K562 (cell line): ENCODE data around the gene KIF9. TPM values are rescaled to one million over a fixed set of nuclear protein-coding genes. Genes with fewer than 3 reads are reported as not detected.

Source experiments
- ATAC-seq: fragments of 200-7000 bp; cut with Tn5 transposase; 3 replicates; pipeline ENCODE4 v1.9.1; 2020; ENCODE audit warnings: moderate library complexity
- BruUV-seq: library from RNA; stranded (reverse); fragments of 400-500 nt; replicated peaks from 2 replicates; lab custom pipeline; 2021; lab: Mats Ljungman, UMichigan
- CTCF ChIA-PET: fragments of 300-600 bp; formaldehyde crosslinking; extraction: SDS; loops from one replicate; lab custom pipeline; 2021; ENCODE audit warnings: low intra/inter-chr PET ratio; lab: Yijun Ruan, JAX
- POLR2A ChIA-PET: fragments of 300-600, 350-650 bp; sonication (Branson Sonifier 250); formaldehyde crosslinking; extraction: SDS; loops from one replicate; lab custom pipeline; 2021; ENCODE audit warnings: antibody characterized with exemption, inconsistent platforms; lab: Yijun Ruan, JAX
- DNase-seq, 4 experiments: peaks; one replicate each; pipeline versions ENCODE4 v3.0.0 to v3.0.0-alpha.2; 2011 to 2018; ENCODE audit warnings: low spot score in 3 of 4, mixed read lengths in 3 of 4; ENCODE audit errors: extremely low read depth in 1 of 4
- FAIRE-seq: peaks from 2 replicates; lab custom pipeline; 2011; peaks lifted over from hg19 to GRCh38; lab: Jason Lieb, UNC
- H2AFZ ChIP-seq: 2 replicates; pipeline ENCODE4 v1.6.0; 2011; ENCODE audit warnings: low read depth, low read length, control low read depth, inconsistent platforms
- H3K27ac ChIP-seq: fragments of 200-600 bp; 3 replicates; pipeline ENCODE4 v1.8.0; 2011; ENCODE audit warnings: low read depth, mild to moderate bottlenecking, control low read depth, inconsistent platforms, low read length, moderate library complexity, mixed read lengths; ENCODE audit errors: extremely low read depth
- H3K27me3 ChIP-seq, 2 experiments: fragments of 300-600 bp in 1 of 2; 2 replicates in 1 of 2; 3 replicates in 1 of 2; pipeline versions ENCODE4 v1.6.0 to v1.8.0; 2011; ENCODE audit warnings: inconsistent platforms in 2 of 2, low read length in 2 of 2, mild to moderate bottlenecking in 1 of 2, mixed read lengths in 1 of 2, moderate library complexity in 1 of 2; ENCODE audit not compliant: control insufficient read depth in 2 of 2, insufficient read depth in 2 of 2
- H3K36me3 ChIP-seq: fragments of 300-600 bp; 3 replicates; pipeline ENCODE4 v1.8.0; 2011; ENCODE audit warnings: mild to moderate bottlenecking, low read length, inconsistent platforms; ENCODE audit not compliant: control insufficient read depth, insufficient read depth
- H3K4me1 ChIP-seq, 2 experiments: fragments of 200-600 bp in 1 of 2; replicated peaks in 1 of 2; 2 replicates in 1 of 2; 3 replicates in 1 of 2; pipeline versions ENCODE4 v1.5.1 to v1.8.0; 2011; ENCODE audit warnings: inconsistent platforms in 2 of 2, low read length in 2 of 2, mild to moderate bottlenecking in 1 of 2, mixed read lengths in 1 of 2, moderate library complexity in 1 of 2; ENCODE audit not compliant: control insufficient read depth in 2 of 2, insufficient read depth in 2 of 2
- H3K4me2 ChIP-seq: 2 replicates; pipeline ENCODE4 v1.6.1; 2011; ENCODE audit warnings: low read length, control low read depth, inconsistent platforms, mixed read lengths; ENCODE audit not compliant: insufficient read depth
- H3K4me3 ChIP-seq: fragments of 200-600 bp; sonication (generic), shearing (Covaris generic); 2 replicates; pipeline ENCODE4 v1.5.1; 2016; ENCODE audit warnings: control low read depth, inconsistent platforms
- H3K79me2 ChIP-seq: fragments of 200-600 bp; 3 replicates; pipeline ENCODE4 v1.8.0; 2011; ENCODE audit warnings: low read length, inconsistent platforms; ENCODE audit not compliant: control insufficient read depth, insufficient read depth
- H3K9ac ChIP-seq, 2 experiments: 2 replicates each; pipeline versions ENCODE4 v1.6.0 to v1.6.1; 2011; ENCODE audit warnings: low read depth in 2 of 2, low read length in 2 of 2, control low read depth in 1 of 2, inconsistent platforms in 1 of 2, mild to moderate bottlenecking in 1 of 2, mixed read lengths in 1 of 2; ENCODE audit not compliant: insufficient read depth in 1 of 2
- H3K9me1 ChIP-seq: one replicate; pipeline ENCODE4 v1.6.0; 2011; ENCODE audit warnings: inconsistent platforms, mild to moderate bottlenecking, low read length, moderate library complexity; ENCODE audit not compliant: control insufficient read depth, insufficient read depth
- H3K9me3 ChIP-seq: replicated peaks from 2 replicates; pipeline ENCODE4 v1.5.1; 2011; ENCODE audit warnings: low read depth, low read length, inconsistent platforms; ENCODE audit not compliant: control insufficient read depth, insufficient read depth
- H4K20me1 ChIP-seq: replicated peaks from 2 replicates; pipeline ENCODE4 v1.6.1; 2011; ENCODE audit warnings: low read length, inconsistent platforms, mixed read lengths; ENCODE audit not compliant: control insufficient read depth, insufficient read depth
- FOSL1 ChIP-seq: fragments of 200-800 bp; sonication (Bioruptor generic); conservative IDR thresholded peaks from 2 replicates; pipeline ENCODE4 v1.6.1; 2016; ENCODE audit warnings: missing genetic modification characterization, missing compliant biosample characterization
- GABPB1 ChIP-seq: sonication (generic); formaldehyde crosslinking; IDR thresholded peaks from 2 replicates; pipeline ENCODE4 v1.8.0; 2022; ENCODE audit warnings: mild to moderate bottlenecking, missing genetic modification reagents
- GTF2E2 ChIP-seq: fragments of 200-800 bp; sonication (Bioruptor generic); IDR thresholded peaks from 2 replicates; pipeline ENCODE4 v1.6.1; 2016; ENCODE audit warnings: missing genetic modification characterization, missing compliant biosample characterization
- HDAC6 ChIP-seq: IDR thresholded peaks from 2 replicates; pipeline ENCODE4 v1.6.1; 2012; ENCODE audit warnings: low read depth, mild to moderate bottlenecking, control low read depth, inconsistent platforms, low read length, moderate library complexity
- HNRNPH1 ChIP-seq: fragments of 200-400 bp; formaldehyde crosslinking; optimal IDR thresholded peaks from 2 replicates; pipeline ENCODE3; 2017; ENCODE audit warnings: low read depth, mild to moderate bottlenecking, low read length, moderate library complexity
- JUNB ChIP-seq: fragments of 450-650 bp; formaldehyde crosslinking; conservative IDR thresholded peaks from 2 replicates; pipeline ENCODE4 v1.4.0; 2020; ENCODE audit warnings: mild to moderate bottlenecking
- KDM2B ChIP-seq: fragments of 250-450 bp; sonication (Bioruptor Pico); IDR thresholded peaks from 2 replicates; pipeline ENCODE4 v1.8.0; 2021; ENCODE audit warnings: mild to moderate bottlenecking, moderate library complexity
- KLF16 ChIP-seq: IDR thresholded peaks from 2 replicates; pipeline ENCODE4 v1.6.1; 2016; ENCODE audit warnings: antibody characterized with exemption
- MAZ ChIP-seq, 2 experiments: fragments of 450-650 bp in 1 of 2; sonication (generic) in 1 of 2; formaldehyde crosslinking; IDR thresholded peaks in 1 of 2; conservative IDR thresholded peaks in 1 of 2; 2 replicates each; pipeline versions ENCODE4 v1.4.0 to v1.5.0; 2020; ENCODE audit warnings: mild to moderate bottlenecking in 1 of 2, missing genetic modification reagents in 1 of 2
- NEUROD1 ChIP-seq: fragments of 150-350 bp; IDR thresholded peaks from 2 replicates; pipeline ENCODE4 v1.6.1; 2014; ENCODE audit warnings: borderline replicate concordance, low read length, low read depth; ENCODE audit not compliant: partially characterized antibody
- NFATC3 ChIP-seq: fragments of 450-650 bp; IDR thresholded peaks from 2 replicates; pipeline ENCODE4 v1.6.1; 2017; ENCODE audit warnings: mild to moderate bottlenecking
- PHF20 ChIP-seq: fragments of 450-650 bp; IDR thresholded peaks from 2 replicates; pipeline ENCODE4 v1.6.1; 2018; ENCODE audit not compliant: partially characterized antibody
- POLR2AphosphoS5 ChIP-seq: IDR thresholded peaks from 2 replicates; pipeline ENCODE4 v1.6.1; 2011; ENCODE audit warnings: mild to moderate bottlenecking, low read depth, low read length, moderate library complexity; ENCODE audit not compliant: control insufficient read depth, insufficient read depth
- PRPF4 ChIP-seq: fragments of 200-400 bp; formaldehyde crosslinking; IDR thresholded peaks from one replicate; pipeline ENCODE4 v1.6.1; 2017; ENCODE audit warnings: low read length, low read depth, mild to moderate bottlenecking; ENCODE audit not compliant: insufficient read depth, poor library complexity, severe bottlenecking
- RBBP5 ChIP-seq: fragments of 200-600 bp; sonication (generic); IDR thresholded peaks from 2 replicates; pipeline ENCODE4 v1.6.1; 2012; ENCODE audit warnings: borderline replicate concordance, mild to moderate bottlenecking, low read length, control low read depth, inconsistent platforms; ENCODE audit not compliant: insufficient read depth, poor library complexity, severe bottlenecking
- RFX5 ChIP-seq: IDR thresholded peaks from 2 replicates; pipeline ENCODE4 v1.6.1; 2011; ENCODE audit warnings: low read depth, mild to moderate bottlenecking, improper control_type of control experiment, low read length
- TAF15 ChIP-seq: fragments of 200-400 bp; formaldehyde crosslinking; IDR thresholded peaks from 2 replicates; pipeline ENCODE4 v1.6.1; 2017; ENCODE audit warnings: mild to moderate bottlenecking, low read depth, low read length, moderate library complexity
- TAF9B ChIP-seq: fragments of 450-650 bp; IDR thresholded peaks from 2 replicates; pipeline ENCODE4 v1.6.1; 2018; ENCODE audit warnings: mild to moderate bottlenecking; ENCODE audit not compliant: partially characterized antibody
- TAL1 ChIP-seq: fragments of 450-650 bp; IDR thresholded peaks from 2 replicates; pipeline ENCODE4 v1.6.1; 2016; ENCODE audit warnings: mild to moderate bottlenecking
- U2AF2 ChIP-seq: fragments of 200-400 bp; formaldehyde crosslinking; optimal IDR thresholded peaks from 2 replicates; pipeline ENCODE3; 2017; ENCODE audit warnings: low read depth, mild to moderate bottlenecking, low read length
- ZBTB1 ChIP-seq: sonication (generic); formaldehyde crosslinking; IDR thresholded peaks from 2 replicates; pipeline ENCODE4 v1.8.1; 2023; ENCODE audit warnings: missing genetic modification reagents, low read depth, mild to moderate bottlenecking, borderline replicate concordance
- ZNF121 ChIP-seq: sonication (generic); formaldehyde crosslinking; conservative IDR thresholded peaks from 2 replicates; pipeline ENCODE4 v1.8.0; 2022; ENCODE audit warnings: missing genetic modification reagents
- ZNF282 ChIP-seq: sonication (generic); formaldehyde crosslinking; IDR thresholded peaks from 2 replicates; pipeline ENCODE4 v1.8.1; 2023; ENCODE audit warnings: missing genetic modification reagents
- WGBS: fragments of 100-300 bp; shearing (Covaris generic); methylation state at CpG from one replicate; pipeline ENCODE4 v1.1.6; 2016; ENCODE audit warnings: low coverage, mixed read lengths; ENCODE audit not compliant: insufficient coverage; ENCODE audit errors: missing lambda C conversion rate; 5-methylcytosine and 5-hydroxymethylcytosine counted together
- in situ Hi-C: fragments of 300-500 bp; cut with MboI; formaldehyde crosslinking; loops from 4 replicates; pipeline ENCODE4 v1.15.0; 2018; ENCODE audit warnings: inconsistent platforms, mixed read lengths
- intact Hi-C: fragments of 100-400 bp; cut with micrococcal nuclease; formaldehyde crosslinking; loops from 2 replicates; pipeline ENCODE4 v1.14.2; 2022
- polyA plus RNA-seq, 8 experiments: library from polyadenylated mRNA; depleted of rRNA in 4 of 8; stranded (reverse) in 5 of 8; unstranded in 3 of 8; fragments of >200 nt; fragmentation: Nextera tagmentation in 2 of 8; fragmentation: Illumina TruSeq in 1 of 8; extraction: Ambion mirVana in 2 of 8; extraction: Trizol in 1 of 8; gene quantifications; 2 replicates each; pipeline versions ENCODE4 v1.2.1 to v1.2.3, GENCODE V29; 2011 to 2014; ENCODE audit warnings: inconsistent platforms in 1 of 8, missing spikeins in 1 of 8
- total RNA-seq, 7 experiments: library from RNA; depleted of rRNA in 6 of 7; stranded (reverse); fragments of >200 nt in 6 of 7; fragmentation: Illumina TruSeq in 2 of 7; extraction: Trizol in 2 of 7; gene quantifications; 2 replicates each; pipeline versions ENCODE4 v1.2.1 to v1.2.3, GENCODE V29; 2011 to 2021; ENCODE audit warnings: low replicate concordance in 1 of 7
- TF ChIP-seq, protein P1 (sequence below): fragments of 250-450 bp; sonication (Bioruptor Pico); IDR thresholded peaks from 2 replicates; pipeline ENCODE4 v1.4.0; 2020

KIF9 gene
- total and polyA plus RNA-seq, 9 of the 15 experiments (the other 6 are each of a cell fraction or from before 2014, with no cell fraction given), result 16.9 to 56.9 (median 25.0) TPM

DNA sequence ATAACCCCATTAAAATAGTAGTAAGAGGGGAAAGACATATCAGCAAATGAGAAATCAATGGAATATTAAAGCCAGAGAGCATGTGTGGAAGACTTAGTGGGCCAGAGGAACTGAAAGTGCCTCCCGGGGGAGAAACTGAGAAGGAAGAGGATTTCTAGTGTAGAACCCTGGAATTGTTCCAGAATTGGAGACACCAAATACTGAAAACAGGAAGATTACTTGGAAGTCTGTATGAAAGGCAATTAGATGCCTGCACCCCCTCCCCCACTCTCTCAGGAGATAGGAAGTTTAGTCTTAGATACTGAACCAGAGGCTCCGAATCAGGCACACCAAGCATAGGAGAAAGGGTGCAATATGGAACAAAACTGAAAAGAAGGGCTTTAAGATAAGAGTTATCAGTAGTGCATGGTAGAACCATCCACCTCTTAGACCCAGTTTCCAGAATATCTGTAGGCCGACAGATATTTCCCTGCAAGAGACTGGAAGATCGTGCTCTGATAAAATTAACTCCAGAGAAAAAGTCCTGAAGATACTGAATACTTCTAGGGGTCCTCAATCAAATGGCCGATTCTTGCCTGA, 32.6 kb upstream of the KIF9 start:
- CTCF ChIA-PET, result no interaction called here
- Histone ChIP-seq H3K27me3 (no peaks in the 10 kb centered on the region; a peak in 1 of 5 replicates), H4K20me1 (no peaks in the 10 kb centered on the region), H3K4me3 (no peak overlapping the region), H3K36me3 (peaks cover 13% of the 10 kb centered on the region), H3K79me2 (peaks cover 65% of the 10 kb centered on the region), H3K9me1 (no peaks in the 10 kb centered on the region), H3K4me2 (peak overlapping the region; percentile 68), H3K9ac (peak overlapping the region in 1 of 2 experiments; percentile 32; a peak in 2 of 4 replicates), H3K4me1 (peaks cover 24 to 52% of the 10 kb centered on the region in 2 experiments), H2AFZ (peak overlapping the region; percentile 0), H3K27ac (peak overlapping the region; percentile 65), H3K9me3 (no peaks in the 10 kb centered on the region)
- WGBS, result 0% methylated on average over 5 of the region's 5 CpGs
- FAIRE-seq, result peak; percentile 80
- no TSS peak for BruUV-seq
- in situ Hi-C loops, result no loop called here
- peak; percentile 33 to 92 (median 60) for DNase-seq
- intact Hi-C loops, result loop anchor here (1.0 to 2.0 kb wide), 2 partner anchors 16 to 32 kb away; no protein-coding TSS in a partner anchor
- peak; percentile 83 for ATAC-seq
- POLR2A ChIA-PET, result interaction anchor here (0.9 to 2.5 kb wide), 7 partner anchors 9 to 65 kb away, joined by 3 to 31 read pairs (median 8); partner anchors contain the start of genes KIF9 and KLHL18
- TF ChIP-seq MAZ (CRISPR knock-in tag; conservative IDR thresholded peaks at IDR 0.05 in 1 of 2, IDR thresholded peaks at IDR 0.05 in 1 of 2), result peak in 1 of 2 experiments; percentile 64; a peak in 1 of 4 replicates
- no peak for TF ChIP-seq RFX5
- no peak for TF ChIP-seq HNRNPH1
- TF ChIP-seq KLF16, result peak; percentile 94
- TF ChIP-seq POLR2AphosphoS5, result peak; percentile 88
- no peak for TF ChIP-seq HDAC6
- no peak for TF ChIP-seq PHF20
- no peak; the same call in 1 of the 2 replicates for TF ChIP-seq KDM2B (CRISPR knock-in tag)
- TF ChIP-seq TAF9B, result no peak
- peak; percentile 67; the same call in 1 of the 2 replicates for TF ChIP-seq FOSL1
- TF ChIP-seq ZNF121 (CRISPR knock-in tag), result no peak
- no peak for TF ChIP-seq ZBTB1 (CRISPR knock-in tag)
- no peak for TF ChIP-seq GABPB1
- no peak for TF ChIP-seq TAF15
- TF ChIP-seq TAL1, result peak; percentile 98
- no peak for TF ChIP-seq GTF2E2 (tag)
- no peak for TF ChIP-seq ZNF282 (CRISPR knock-in tag)
- TF ChIP-seq JUNB (CRISPR knock-in tag), result no peak
- no peak for TF ChIP-seq PRPF4
- no peak for TF ChIP-seq U2AF2
- TF ChIP-seq NFATC3, result no peak
- peak; percentile 39 for TF ChIP-seq NEUROD1
- TF ChIP-seq, protein P1, sequence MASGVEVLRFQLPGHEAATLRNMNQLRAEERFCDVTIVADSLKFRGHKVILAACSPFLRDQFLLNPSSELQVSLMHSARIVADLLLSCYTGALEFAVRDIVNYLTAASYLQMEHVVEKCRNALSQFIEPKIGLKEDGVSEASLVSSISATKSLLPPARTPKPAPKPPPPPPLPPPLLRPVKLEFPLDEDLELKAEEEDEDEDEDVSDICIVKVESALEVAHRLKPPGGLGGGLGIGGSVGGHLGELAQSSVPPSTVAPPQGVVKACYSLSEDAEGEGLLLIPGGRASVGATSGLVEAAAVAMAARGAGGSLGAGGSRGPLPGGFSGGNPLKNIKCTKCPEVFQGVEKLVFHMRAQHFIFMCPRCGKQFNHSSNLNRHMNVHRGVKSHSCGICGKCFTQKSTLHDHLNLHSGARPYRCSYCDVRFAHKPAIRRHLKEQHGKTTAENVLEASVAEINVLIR, result peak; percentile 37; the same call in 1 of the 2 replicates
- no peak for TF ChIP-seq RBBP5
